Gastrocnemius medialis (tissue), 4 donors: ENCODE measurements around the gene ADRM1. TPM values are rescaled to one million over a fixed set of nuclear protein-coding genes. Genes with fewer than 3 reads are reported as not detected.

Experiments
- ATAC-seq, 2 donors: fragments of 150-250 bp; one replicate each; pipeline ENCODE4 v1.9.1; 2016
- DNase-seq, 2 donors: peaks; one replicate each; pipeline ENCODE4 v3.0.0-alpha.2; 2019
- H3K27ac ChIP-seq, 4 donors: fragments of 200-600 bp; sonication (generic); 1 replicate in 1 of 4; 2 replicates in 3 of 4; pipeline ENCODE4 v1.5.1; 2016 to 2018; ENCODE audit warnings: mild to moderate bottlenecking in 2 of 4, moderate library complexity in 1 of 4
- H3K27me3 ChIP-seq, 3 donors: fragments of 200-600 bp; sonication (generic) in 2 of 3; 1 replicate in 1 of 3; 2 replicates in 2 of 3; pipeline versions ENCODE4 v1.5.1 to v1.6.0; 2016 to 2019; ENCODE audit warnings: mild to moderate bottlenecking in 1 of 3, moderate library complexity in 1 of 3
- H3K36me3 ChIP-seq, 2 donors: fragments of 200-600 bp; sonication (generic) in 1 of 2; one replicate each; pipeline ENCODE4 v1.5.1; 2017 to 2018
- H3K4me1 ChIP-seq, 2 donors: fragments of 200-600 bp; sonication (generic) in 1 of 2; one replicate each; pipeline ENCODE4 v1.5.1; 2016 to 2017; ENCODE audit warnings: mild to moderate bottlenecking in 2 of 2
- H3K4me3 ChIP-seq, 4 donors: fragments of 200-600 bp; sonication (generic) in 3 of 4; 1 replicate in 1 of 4; 2 replicates in 3 of 4; pipeline ENCODE4 v1.5.1; 2016 to 2019; ENCODE audit warnings: mild to moderate bottlenecking in 2 of 4
- H3K9me3 ChIP-seq, 3 donors: fragments of 200-600 bp; sonication (generic) in 2 of 3; 1 replicate in 1 of 3; 2 replicates in 2 of 3; pipeline ENCODE4 v1.5.1; 2016 to 2019
- CTCF ChIP-seq, 5 experiments: fragments of 450-650 bp in 3 of 5; fragments of 200-600 bp in 2 of 5; sonication (generic) in 2 of 5; IDR thresholded peaks in 4 of 5; conservative IDR thresholded peaks in 1 of 5; 1 replicate in 4 of 5; 2 replicates in 1 of 5; pipeline ENCODE4 v1.5.1; 2016 to 2019; ENCODE audit warnings: antibody characterized with exemption in 5 of 5, mild to moderate bottlenecking in 3 of 5, moderate library complexity in 3 of 5
- POLR2A ChIP-seq, 2 donors: fragments of 450-650 bp; IDR thresholded peaks; one replicate each; pipeline ENCODE4 v1.6.1; 2017; ENCODE audit warnings: antibody characterized with exemption in 2 of 2, mild to moderate bottlenecking in 2 of 2, moderate library complexity in 2 of 2
- in situ Hi-C, 4 donors: fragments of 200-750 bp; cut with MboI; loops; one replicate each; pipeline versions ENCODE4 v1.15.0 to v1.8.0; 2017; ENCODE audit warnings: low sequenced_read_pairs in 4 of 4
- intact Hi-C: fragments of 100-400 bp; cut with DNase I; formaldehyde crosslinking; loops from one replicate; pipeline ENCODE4 v1.15.1; 2023; ENCODE audit warnings: low total_unique reads
- total RNA-seq, 4 donors: library from RNA; depleted of rRNA; stranded (reverse); fragments of >200 nt; gene quantifications; one replicate each; pipeline versions ENCODE4 v1.1.0 to v1.2.3, GENCODE V29; 2016

The ADRM1 gene
- total RNA-seq, 4 donors from 2014 or later = 389 to 644 (median 611) TPM

GRCh38 chr20:62293946-62294345 is 8.9 kb upstream of the ADRM1 start:
- Histone ChIP-seq H3K36me3 (peaks cover 0 to 79% of the 10 kb centered on the region in 2 donors), H3K4me1 (no peaks in the 10 kb centered on the region), H3K4me3 (no peak overlapping the region), H3K27me3 (no peaks in the 10 kb centered on the region), H3K27ac (no peak overlapping the region), H3K9me3 (no peaks in the 10 kb centered on the region)
- in situ Hi-C loops (loop anchor here in 3 of 4 donors (5.0 to 25.0 kb wide), 3 partner anchors 88 to 93 kb away; partner anchors contain the start of gene RPS21 (in 2 of the 3)), intact Hi-C loops (no loop called here)
- DNase-seq (no peak), ATAC-seq (no peak)
- TF ChIP-seq CTCF (IDR thresholded peaks at IDR 0.05 in 4 of 5, conservative IDR thresholded peaks at IDR 0.05 in 1 of 5) (no peak), POLR2A (IDR thresholded peaks at IDR 0.05) (no peak)

GRCh38 chr20:62294516-62294915 is 8.3 kb upstream of the ADRM1 start:
- Histone ChIP-seq H3K27me3 (no peaks in the 10 kb centered on the region), H3K9me3 (no peaks in the 10 kb centered on the region), H3K36me3 (peaks cover 0 to 73% of the 10 kb centered on the region in 2 donors), H3K4me1 (no peaks in the 10 kb centered on the region), H3K4me3 (no peak overlapping the region), H3K27ac (no peak overlapping the region)
- intact Hi-C loops (no loop called here), in situ Hi-C loops (loop anchor here in 3 of 4 donors (5.0 to 25.0 kb wide), 3 partner anchors 88 to 93 kb away; partner anchors contain the start of gene RPS21 (in 2 of the 3))
- TF ChIP-seq CTCF (IDR thresholded peaks at IDR 0.05 in 4 of 5, conservative IDR thresholded peaks at IDR 0.05 in 1 of 5) (no peak), POLR2A (IDR thresholded peaks at IDR 0.05) (no peak)
- no peak for ATAC-seq
- DNase-seq = no peak

GRCh38 chr20:62296724-62297448 is 5.9 kb upstream of the ADRM1 start:
- in situ Hi-C loops = loop anchor here in 2 of 4 donors (10.0 to 25.0 kb wide), 2 partner anchors 88 to 90 kb away; partner anchors contain the start of gene RPS21 (in 2 of the 2)
- H3K27me3 ChIP-seq = no peaks in the 10 kb centered on the region
- ATAC-seq (no peak), DNase-seq (no peak)
- no peak for TF ChIP-seq POLR2A (IDR thresholded peaks at IDR 0.05)
- no peak for TF ChIP-seq CTCF (IDR thresholded peaks at IDR 0.05 in 4 of 5, conservative IDR thresholded peaks at IDR 0.05 in 1 of 5)
- H3K4me3 ChIP-seq = no peak overlapping the region
- H3K4me1 ChIP-seq = no peaks in the 10 kb centered on the region
- peaks cover 0 to 51% of the 10 kb centered on the region in 2 donors for H3K36me3 ChIP-seq
- intact Hi-C loops = no loop called here
- H3K27ac ChIP-seq = peak overlapping the region in 1 of 4 donors; percentile 18
- no peaks in the 10 kb centered on the region for H3K9me3 ChIP-seq

- ATAC-seq (no peak), DNase-seq (no peak)
- intact Hi-C loops (no loop called here), in situ Hi-C loops (loop anchor here in 2 of 4 donors (10.0 to 25.0 kb wide), 2 partner anchors 87 to 90 kb away; partner anchors contain the start of gene RPS21 (in 2 of the 2))
- no peak overlapping the region for H3K4me3 ChIP-seq
- H3K27me3 ChIP-seq = no peaks in the 10 kb centered on the region
- no peaks in the 10 kb centered on the region for H3K9me3 ChIP-seq
- peaks cover 0 to 43% of the 10 kb centered on the region in 2 donors for H3K36me3 ChIP-seq
- no peaks in the 10 kb centered on the region for H3K4me1 ChIP-seq
- H3K27ac ChIP-seq = peak overlapping the region in 1 of 4 donors; percentile 18
- TF ChIP-seq CTCF (IDR thresholded peaks at IDR 0.05 in 4 of 5, conservative IDR thresholded peaks at IDR 0.05 in 1 of 5) (no peak), POLR2A (IDR thresholded peaks at IDR 0.05) (no peak)
These were observed 5.2 kb upstream of the ADRM1 start for GRCh38 chr20:62297449-62298227.
